ENCODE data around the gene CIDEB.
"Not testable (repeated sequence)": the region's sequence is repeated elsewhere in the genome, so short reads cannot be mapped to it uniquely, and the experiment has no call there.

DNA sequence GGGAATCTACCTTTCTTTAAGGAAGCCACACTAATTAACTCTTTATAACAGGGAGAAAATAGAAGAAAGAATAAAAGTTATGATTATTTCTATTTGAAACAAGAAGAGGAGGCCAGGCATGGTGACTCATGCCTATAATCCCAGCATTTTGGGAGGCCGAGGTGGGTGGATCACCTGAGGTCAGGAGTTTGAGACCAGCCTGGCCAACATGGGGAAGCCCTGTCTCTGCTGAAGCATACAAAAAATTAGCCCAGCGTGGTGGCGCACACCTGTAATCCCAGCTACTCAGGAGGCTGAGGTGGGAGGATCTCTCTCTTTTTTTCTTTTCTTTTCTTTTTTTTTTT lies 46.7 kb upstream of the CIDEB start:
- TF ChIP-seq, protein P1, sequence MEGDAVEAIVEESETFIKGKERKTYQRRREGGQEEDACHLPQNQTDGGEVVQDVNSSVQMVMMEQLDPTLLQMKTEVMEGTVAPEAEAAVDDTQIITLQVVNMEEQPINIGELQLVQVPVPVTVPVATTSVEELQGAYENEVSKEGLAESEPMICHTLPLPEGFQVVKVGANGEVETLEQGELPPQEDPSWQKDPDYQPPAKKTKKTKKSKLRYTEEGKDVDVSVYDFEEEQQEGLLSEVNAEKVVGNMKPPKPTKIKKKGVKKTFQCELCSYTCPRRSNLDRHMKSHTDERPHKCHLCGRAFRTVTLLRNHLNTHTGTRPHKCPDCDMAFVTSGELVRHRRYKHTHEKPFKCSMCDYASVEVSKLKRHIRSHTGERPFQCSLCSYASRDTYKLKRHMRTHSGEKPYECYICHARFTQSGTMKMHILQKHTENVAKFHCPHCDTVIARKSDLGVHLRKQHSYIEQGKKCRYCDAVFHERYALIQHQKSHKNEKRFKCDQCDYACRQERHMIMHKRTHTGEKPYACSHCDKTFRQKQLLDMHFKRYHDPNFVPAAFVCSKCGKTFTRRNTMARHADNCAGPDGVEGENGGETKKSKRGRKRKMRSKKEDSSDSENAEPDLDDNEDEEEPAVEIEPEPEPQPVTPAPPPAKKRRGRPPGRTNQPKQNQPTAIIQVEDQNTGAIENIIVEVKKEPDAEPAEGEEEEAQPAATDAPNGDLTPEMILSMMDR (IDR thresholded peaks at IDR 0.05), result not testable (repeated sequence)
- TF ChIP-seq POLR2AphosphoS5 (IDR thresholded peaks at IDR 0.05; ENCODE audit: low read depth, low read length), result not testable (repeated sequence)
